ENCODE measurements around the gene WNT9B.
"Not testable (repeated sequence)": the region's sequence is repeated elsewhere in the genome, so short reads cannot be mapped to it uniquely, and the experiment has no call there.

WNT9B gene

DNA sequence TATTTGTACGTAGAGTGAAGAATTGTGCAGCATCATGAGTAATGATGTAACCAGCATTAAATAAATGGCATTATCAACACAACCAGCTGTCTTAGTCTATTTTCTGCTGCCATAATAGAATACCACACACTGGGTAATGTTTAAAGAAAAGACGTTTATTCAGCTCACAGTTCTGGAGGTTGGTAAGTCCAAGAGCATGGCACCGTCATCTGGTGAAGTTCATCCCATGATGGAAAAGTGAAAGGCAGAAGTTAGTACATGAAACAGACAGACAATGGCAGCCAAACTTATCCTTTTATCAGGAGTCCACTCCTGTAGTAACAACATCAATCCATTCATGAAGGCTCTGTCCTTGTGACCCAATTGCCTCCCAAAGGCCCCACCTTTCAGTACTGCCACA is 65.2 kb downstream of the WNT9B start:
- TF ChIP-seq, protein P1, sequence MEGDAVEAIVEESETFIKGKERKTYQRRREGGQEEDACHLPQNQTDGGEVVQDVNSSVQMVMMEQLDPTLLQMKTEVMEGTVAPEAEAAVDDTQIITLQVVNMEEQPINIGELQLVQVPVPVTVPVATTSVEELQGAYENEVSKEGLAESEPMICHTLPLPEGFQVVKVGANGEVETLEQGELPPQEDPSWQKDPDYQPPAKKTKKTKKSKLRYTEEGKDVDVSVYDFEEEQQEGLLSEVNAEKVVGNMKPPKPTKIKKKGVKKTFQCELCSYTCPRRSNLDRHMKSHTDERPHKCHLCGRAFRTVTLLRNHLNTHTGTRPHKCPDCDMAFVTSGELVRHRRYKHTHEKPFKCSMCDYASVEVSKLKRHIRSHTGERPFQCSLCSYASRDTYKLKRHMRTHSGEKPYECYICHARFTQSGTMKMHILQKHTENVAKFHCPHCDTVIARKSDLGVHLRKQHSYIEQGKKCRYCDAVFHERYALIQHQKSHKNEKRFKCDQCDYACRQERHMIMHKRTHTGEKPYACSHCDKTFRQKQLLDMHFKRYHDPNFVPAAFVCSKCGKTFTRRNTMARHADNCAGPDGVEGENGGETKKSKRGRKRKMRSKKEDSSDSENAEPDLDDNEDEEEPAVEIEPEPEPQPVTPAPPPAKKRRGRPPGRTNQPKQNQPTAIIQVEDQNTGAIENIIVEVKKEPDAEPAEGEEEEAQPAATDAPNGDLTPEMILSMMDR (IDR thresholded peaks at IDR 0.05; ENCODE audit: insufficient read depth, low read depth, low read length, missing control alignments): no peak
- no peak for DNase-seq (ENCODE audit: low read depth)
- H3K4me3 ChIP-seq (ENCODE audit: low read length): no peak overlapping the region

DNA sequence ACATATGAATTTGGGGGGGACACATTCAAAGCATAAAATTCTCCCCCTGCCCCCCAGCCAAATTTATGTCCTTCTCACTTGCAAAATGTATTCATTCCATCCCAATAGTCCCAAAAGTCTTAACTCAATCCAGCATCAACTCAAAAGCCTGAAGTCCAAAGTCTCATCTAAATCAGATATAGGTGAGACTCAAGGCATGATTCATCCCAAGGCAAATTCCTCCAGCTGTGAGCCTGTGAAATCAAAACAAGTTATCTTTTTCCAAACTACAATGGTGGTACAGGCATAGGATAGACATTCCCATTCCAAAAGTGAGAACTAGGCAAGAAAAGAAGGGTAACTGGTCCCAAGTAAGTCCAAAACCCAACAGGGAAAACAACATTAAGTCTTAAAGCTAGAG is 65.7 kb downstream of the WNT9B start:
- no peak overlapping the region for H3K4me3 ChIP-seq (ENCODE audit: low read length)
- TF ChIP-seq, protein P1 (IDR thresholded peaks at IDR 0.05; ENCODE audit: insufficient read depth, low read depth, low read length, missing control alignments): no peak
- no peak for DNase-seq (ENCODE audit: low read depth)

DNA sequence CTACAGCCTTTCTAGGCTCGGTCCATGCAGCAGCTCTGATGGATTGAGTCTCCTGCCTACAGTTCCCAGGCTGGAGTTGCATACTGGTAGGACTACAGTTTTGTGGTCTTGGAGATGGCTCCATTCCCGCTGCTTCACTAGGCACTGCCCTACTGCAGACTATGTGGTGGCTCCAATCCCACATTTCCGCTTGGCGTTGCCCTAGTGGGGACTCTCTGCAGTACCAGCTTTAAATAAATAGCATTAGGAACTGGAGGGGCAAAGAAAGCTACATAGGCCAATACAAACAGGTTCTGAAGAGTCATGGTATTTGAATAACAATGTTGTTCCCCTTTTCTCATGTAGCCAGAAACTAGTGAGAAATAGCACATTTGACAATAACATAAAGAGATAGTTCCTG is 66.1 kb downstream of the WNT9B start:
- TF ChIP-seq, protein P1 (IDR thresholded peaks at IDR 0.05; ENCODE audit: insufficient read depth, low read depth, low read length, missing control alignments): no peak
- no peak for DNase-seq (ENCODE audit: low read depth)

DNA sequence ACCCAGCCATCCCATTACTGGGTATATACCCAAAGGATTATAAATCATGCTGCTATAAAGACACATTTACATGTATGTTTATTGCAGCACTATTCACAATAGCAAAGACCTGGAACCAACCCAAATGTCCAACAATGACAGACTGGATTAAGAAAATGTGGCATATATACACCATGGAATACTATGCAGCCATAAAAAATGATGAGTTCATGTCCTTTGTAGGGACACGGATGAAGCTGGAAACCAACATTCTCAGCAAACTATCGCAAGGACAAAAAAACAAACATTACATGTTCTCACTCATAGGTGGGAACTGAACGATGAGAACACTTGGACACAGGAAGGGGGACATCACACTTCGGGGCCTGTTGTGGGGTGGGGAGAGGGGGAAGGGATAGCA is 70.6 kb downstream of the WNT9B start:
- not testable (repeated sequence) for DNase-seq (ENCODE audit: low read depth)
- H3K4me3 ChIP-seq (ENCODE audit: low read length): peak overlapping the region; percentile 98

More for the DNA sequence above, 66.1 kb downstream of the WNT9B start:
- H3K4me3 ChIP-seq (ENCODE audit: low read length): no peak overlapping the region

GRCh38 chr17:46922487-46922803 is 71.1 kb downstream of the WNT9B start:
- H3K4me3 ChIP-seq (ENCODE audit: low read length): peak overlapping the region; percentile 98
- no peak for DNase-seq (ENCODE audit: low read depth)
- TF ChIP-seq, protein P1 (IDR thresholded peaks at IDR 0.05; ENCODE audit: insufficient read depth, low read depth, low read length, missing control alignments): no peak

DNA sequence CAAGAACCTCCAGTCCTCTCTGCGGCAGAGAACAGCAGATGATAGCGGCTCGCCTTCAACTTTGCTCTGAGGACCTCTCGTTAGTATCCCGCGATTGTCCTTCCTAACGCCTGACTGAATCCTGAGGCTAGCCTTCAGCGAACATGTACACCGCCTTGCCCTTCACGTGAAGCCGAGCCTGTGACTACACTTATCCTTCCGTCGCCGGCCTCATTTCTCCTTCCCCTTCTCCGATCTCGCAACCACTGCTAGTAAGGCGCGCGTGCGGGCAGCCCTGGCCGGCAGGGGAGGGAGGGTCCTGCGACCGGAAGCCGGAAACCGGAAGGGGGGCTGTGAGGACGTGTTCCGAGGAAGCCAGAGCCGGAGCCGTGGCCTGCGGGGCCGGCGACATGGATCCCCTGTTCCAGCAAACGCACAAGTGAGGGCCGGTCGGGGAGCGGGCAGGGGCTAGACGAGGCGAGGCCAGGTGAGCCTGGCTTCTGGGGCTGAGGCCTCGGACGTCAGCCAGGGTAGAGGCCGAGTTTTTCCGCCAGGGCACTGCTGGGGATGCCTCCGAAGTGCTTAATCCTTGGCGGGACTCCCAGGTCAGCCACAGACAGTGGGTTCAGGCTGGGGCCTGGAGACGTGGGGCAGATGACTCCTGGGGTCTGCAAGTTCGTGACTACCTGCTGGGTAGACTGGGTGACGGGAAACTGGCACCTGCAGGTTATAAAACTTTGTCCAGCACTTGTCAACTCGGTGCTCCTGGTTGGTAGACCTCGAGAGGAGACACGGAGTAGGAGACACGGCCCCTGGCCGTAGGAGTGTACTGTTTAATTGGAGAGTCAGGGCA is 71.6 kb downstream of the WNT9B start, which contains the start of gene GOSR2:
Gene GOSR2 (plus strand): TSS at position 357 of the 832 bp plus-strand sequence. CDS start 33 bp downstream, at position 390.
- peak within 1 kb of the TSS; percentile 98 for H3K4me3 ChIP-seq (ENCODE audit: low read length)
- TF ChIP-seq, protein P1 (IDR thresholded peaks at IDR 0.05; ENCODE audit: insufficient read depth, low read depth, low read length, missing control alignments): no peak
- peak; percentile 86 for DNase-seq (ENCODE audit: low read depth)

DNA sequence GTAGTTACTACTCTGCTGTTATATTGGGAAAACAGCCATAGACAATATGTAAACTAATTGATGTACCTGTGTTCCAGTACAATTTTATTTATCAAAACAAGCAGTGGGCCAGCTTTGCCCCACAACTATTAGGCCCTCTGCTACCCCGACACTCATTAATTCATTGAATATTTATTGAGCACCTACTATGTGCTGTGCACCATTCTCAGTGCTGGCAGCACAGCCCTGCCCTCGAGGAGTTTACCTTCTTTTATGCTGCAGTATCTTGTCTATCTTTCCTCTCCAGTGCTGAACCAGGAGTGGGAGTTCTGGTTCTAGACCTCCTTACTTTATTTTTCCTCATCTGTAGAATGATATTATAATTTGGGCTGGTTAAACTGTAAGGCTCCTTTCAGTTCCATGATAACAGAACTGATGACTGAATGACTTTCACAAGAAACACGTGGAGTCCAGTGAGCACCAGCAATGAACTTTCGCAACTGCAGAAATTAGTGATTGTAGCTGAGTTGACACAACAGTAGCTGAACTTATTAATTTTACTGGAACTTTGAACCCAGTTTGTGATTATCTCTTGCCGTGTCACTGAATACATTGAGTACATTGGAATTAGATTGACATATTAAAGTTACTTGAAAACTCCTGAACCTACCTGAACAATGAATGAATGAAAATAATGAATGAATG is 73.9 kb downstream of the WNT9B start:
- peak; percentile 41 for DNase-seq (ENCODE audit: low read depth)
- TF ChIP-seq, protein P1 (IDR thresholded peaks at IDR 0.05; ENCODE audit: insufficient read depth, low read depth, low read length, missing control alignments): no peak
- H3K4me3 ChIP-seq (ENCODE audit: low read length): no peak overlapping the region
